ENCODE measurements around the gene TMEM183A.

TMEM183A gene

GRCh38 chr1:203072002-203072602 is 64.9 kb downstream of the TMEM183A start:
- no peak for DNase-seq

- no peak for DNase-seq
These were observed 65.7 kb downstream of the TMEM183A start for GRCh38 chr1:203072911-203073310.

- no peak for DNase-seq
These were observed 66.3 kb downstream of the TMEM183A start for GRCh38 chr1:203073469-203073868.

All from T-helper 1 cell (primary cell).